ENCODE data around the gene USP5. TPM values are rescaled to one million over a fixed set of nuclear protein-coding genes. Genes with fewer than 3 reads are reported as not detected.

The USP5 gene
- total RNA-seq: 97.8 and 134 TPM in 2 replicates

DNA sequence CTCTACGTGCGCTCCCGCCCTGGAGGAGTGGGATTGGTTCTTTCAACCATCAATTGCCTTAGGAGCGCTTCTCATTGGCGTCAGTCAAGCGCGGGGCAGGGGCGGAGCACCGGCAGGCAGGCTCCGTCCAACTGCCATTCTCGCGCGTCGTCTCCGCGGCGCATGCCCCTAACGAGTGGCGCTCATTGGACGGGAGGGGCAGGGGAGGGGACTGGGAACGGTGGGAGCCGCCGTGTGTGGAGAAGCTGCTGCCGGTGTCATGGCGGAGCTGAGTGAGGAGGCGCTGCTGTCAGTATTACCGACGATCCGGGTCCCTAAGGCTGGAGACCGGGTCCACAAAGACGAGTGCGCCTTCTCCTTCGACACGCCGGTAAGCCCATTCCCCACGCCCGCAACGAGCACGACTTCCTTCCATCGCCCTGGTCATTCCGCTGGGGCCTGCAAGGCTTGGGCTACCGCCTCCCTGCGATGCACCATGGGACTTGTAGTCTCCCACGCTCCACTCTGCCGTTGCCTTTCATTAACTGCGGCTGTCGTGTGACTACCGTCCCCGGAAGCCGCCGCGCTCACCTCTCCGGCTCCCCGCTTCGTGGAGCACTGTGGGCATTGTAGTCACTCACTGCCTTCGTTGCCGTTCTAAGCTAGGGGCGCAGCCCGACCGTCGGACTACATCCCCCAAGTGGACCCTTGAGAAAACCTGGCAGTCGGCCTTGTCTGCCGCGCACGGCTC lies at the start of gene USP5:
TSS of gene USP5 (plus strand) at position 230 of the 730 bp plus-strand sequence. CDS start at position 260, 30 bp downstream.

GRCh38 chr12:6821591-6822425 lies 30.1 kb upstream of the USP5 start, which contains the start of gene GPR162:
Gene GPR162, plus strand, starts transcription at chr12:6821821. Its CDS starts 2,078 bp downstream, at chr12:6823899.

DNA sequence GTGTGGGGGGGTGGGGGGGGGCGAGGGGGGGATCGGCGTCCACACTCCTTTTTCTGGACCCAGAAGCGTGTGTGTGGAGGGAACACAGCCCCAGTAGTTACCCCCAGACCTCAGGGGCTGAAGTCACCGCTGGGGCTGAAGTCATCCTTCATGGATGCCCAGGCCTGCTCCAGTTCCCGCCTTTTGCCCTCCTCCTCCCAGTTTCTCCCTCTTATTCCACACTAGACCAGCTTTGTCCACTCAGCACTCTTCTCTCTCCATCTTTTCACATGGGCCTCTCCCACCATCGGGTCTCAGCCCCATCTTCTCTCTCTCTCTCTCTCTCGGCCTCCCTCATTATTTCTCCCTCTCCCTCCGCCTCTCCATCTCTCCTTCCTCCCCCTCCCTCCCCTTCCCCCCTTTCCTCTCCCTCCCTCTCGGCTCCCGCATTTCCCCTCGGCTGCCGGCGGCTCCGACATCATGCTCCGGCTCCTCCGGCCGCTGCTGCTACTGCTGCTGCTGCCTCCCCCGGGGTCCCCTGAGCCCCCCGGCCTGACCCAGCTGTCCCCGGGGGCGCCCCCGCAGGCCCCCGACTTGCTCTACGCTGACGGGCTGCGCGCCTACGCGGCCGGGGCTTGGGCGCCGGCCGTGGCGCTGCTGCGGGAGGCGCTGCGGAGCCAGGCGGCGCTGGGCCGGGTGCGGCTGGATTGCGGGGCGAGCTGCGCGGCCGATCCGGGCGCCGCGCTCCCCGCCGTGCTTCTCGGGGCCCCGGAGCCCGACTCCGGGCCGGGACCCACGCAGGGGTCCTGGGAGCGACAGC lies 23.8 kb upstream of the USP5 start, which contains the start of gene P3H3:
TSS of gene P3H3 (plus strand) at position 426 of the 799 bp plus-strand sequence. CDS start at position 460, 34 bp downstream.

GRCh38 chr12:6840761-6841515 lies 11.0 kb upstream of the USP5 start, which contains the start of gene GNB3:
Gene GNB3, plus strand, starts transcription at chr12:6840925. Its CDS starts 363 bp downstream, at chr12:6841288.

GRCh38 chr12:6851153-6851920 lies 613 bp upstream of the USP5 start, which contains the start of gene CDCA3:
Gene CDCA3, minus strand, starts transcription at chr12:6851286. Its CDS starts 334 bp downstream, at chr12:6850952.

DNA sequence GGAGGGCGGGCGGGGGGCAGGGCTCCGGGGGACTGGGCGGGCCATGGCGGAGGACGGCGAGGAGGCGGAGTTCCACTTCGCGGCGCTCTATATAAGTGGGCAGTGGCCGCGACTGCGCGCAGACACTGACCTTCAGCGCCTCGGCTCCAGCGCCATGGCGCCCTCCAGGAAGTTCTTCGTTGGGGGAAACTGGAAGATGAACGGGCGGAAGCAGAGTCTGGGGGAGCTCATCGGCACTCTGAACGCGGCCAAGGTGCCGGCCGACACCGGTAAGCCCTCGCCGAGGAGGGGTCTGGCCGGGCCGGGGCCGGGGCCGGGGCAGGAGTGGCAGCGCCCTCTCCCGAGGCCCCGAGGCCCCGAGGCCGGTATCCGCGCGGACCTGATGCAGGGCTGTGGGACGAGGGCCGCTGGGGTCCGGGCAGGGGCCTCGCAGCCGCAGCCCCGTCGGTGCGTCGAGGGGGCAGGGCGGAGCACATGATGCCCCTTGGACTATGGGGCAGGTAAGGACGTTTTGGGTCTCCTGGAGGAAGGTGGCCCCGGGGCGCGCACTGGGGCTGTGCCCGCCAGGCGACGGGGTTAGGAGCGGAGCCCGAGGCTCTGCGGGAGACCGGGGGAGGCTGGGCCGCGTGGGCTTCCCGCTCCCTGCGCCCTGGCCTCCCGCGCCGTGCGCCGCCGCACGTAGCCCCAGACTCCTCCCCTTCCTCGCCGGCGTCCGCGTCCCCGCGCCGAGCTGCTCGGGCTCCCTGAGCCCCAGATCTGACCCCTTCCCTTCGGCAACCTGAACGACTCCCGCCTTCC lies 15.7 kb downstream of the USP5 start, which contains the start of gene TPI1:
TSS of gene TPI1 (plus strand) at position 119 of the 798 bp plus-strand sequence. CDS start at position 155, 36 bp downstream.

DNA sequence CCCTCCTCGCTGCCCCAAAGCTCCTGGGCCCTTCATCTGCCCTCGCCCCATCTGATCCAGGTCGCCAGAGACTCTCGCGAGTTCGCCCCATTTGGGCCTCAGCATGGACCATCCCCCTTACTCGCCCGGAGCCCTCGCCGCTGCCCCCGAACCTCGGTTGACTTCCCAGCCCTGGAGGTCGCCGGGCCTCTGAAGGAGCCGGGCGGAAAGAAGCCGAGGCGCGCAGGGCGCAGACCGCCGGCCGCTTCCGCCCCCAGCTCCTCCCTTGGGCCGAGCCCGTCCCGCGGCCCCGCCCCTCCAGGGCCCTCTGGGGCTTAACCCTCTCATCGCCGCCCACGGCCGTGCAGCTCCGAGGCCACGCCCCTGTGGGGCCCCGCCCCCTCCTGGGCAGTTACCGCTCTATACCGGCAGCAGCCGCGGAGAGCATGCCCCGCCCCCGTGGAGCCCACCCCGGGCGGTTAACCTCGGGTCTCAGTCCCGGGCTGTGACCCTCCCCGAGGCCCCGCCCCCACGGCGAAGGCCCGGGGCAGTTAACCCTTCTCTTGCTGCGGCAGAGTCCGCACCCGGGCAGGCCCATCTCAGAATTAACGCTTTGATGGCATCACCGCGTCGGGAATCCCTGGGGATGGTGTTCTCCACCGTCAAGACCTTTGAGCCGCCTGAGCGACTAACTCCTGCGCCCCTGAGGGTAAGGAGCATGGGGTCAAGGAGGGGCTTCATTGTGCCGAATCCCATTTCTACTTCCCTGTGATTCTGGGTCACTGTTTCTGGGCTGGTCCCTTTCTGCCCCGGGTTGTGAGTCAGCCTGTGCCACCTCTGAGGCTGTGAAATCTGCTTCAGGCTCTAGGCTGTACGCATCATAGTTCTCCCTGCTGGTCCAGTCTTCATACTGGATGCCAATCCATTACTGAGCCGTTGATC lies 21.4 kb downstream of the USP5 start, which contains the start of gene SPSB2:
TSS of gene SPSB2 (minus strand) at position 210 of the 921 bp plus-strand sequence. CDS start 402 bp downstream, outside the sequence.

GRCh38 chr12:6904280-6905276 lies 52.6 kb downstream of the USP5 start, which contains the start of gene LRRC23:
Gene LRRC23, plus strand, starts transcription at chr12:6904822. Its CDS starts 812 bp downstream, at chr12:6905634.

DNA sequence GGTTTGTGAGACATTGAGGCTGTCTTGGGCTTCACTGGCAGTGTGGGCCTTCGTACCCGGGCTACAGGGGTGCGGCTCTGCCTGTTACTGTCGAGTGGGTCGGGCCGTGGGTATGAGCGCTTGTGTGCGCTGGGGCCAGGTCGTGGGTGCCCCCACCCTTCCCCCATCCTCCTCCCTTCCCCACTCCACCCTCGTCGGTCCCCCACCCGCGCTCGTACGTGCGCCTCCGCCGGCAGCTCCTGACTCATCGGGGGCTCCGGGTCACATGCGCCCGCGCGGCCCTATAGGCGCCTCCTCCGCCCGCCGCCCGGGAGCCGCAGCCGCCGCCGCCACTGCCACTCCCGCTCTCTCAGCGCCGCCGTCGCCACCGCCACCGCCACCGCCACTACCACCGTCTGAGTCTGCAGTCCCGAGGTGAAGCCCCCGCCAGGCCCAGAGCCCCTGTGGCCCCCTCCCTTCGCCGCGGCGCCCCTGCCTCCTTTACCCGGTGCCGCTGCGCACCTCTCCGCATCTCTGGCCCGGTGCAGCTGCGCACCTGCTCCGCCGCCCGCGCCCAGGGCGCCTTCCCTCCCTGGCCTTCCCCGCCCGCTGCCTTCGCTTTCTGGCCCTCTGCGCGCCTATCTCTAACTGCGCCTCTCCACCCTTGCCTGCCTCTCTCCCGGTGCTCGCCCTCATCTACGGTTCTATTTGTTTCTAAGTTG lies 62.4 kb downstream of the USP5 start, which contains the start of gene ENO2:
TSS of gene ENO2 (plus strand) at position 335 of the 701 bp plus-strand sequence. CDS start 1,253 bp downstream, outside the sequence.

Other genes starting within 250 kb of the USP5 start
- 255 and 275 TPM in 2 replicates for gene CHD4, start 244.8 kb upstream of the USP5 start, total RNA-seq
- gene LPAR5, start 216.2 kb upstream of the USP5 start, total RNA-seq: not detected in 2 replicates
- gene ACRBP, start 204.7 kb upstream of the USP5 start, total RNA-seq: 0.29 and 0.50 TPM in 2 replicates
- 39.7 and 53.5 TPM in 2 replicates for gene ING4, start 189.0 kb upstream of the USP5 start, total RNA-seq
- gene ZNF384, start 162.8 kb upstream of the USP5 start, total RNA-seq: 12.7 and 13.2 TPM in 2 replicates
- gene PIANP, start 151.3 kb upstream of the USP5 start, total RNA-seq: 0.33 and 1.0 TPM in 2 replicates
- 83.2 and 106 TPM in 2 replicates for gene COPS7A, start 128.1 kb upstream of the USP5 start, total RNA-seq
- 178 and 182 TPM in 2 replicates for gene MLF2, start 99.0 kb upstream of the USP5 start, total RNA-seq
- gene PTMS, start 85.8 kb upstream of the USP5 start, total RNA-seq: 39.2 and 99.2 TPM in 2 replicates
- 0.15 and 0.17 TPM in 2 replicates for gene LAG3, start 79.6 kb upstream of the USP5 start, total RNA-seq
- gene CD4, start 62.6 kb upstream of the USP5 start, total RNA-seq: 0.15 and 2.2 TPM in 2 replicates
- gene GPR162, start 30.3 kb upstream of the USP5 start, total RNA-seq: 6.1 and 6.8 TPM in 2 replicates
- 121 and 150 TPM in 2 replicates for gene P3H3, start 23.7 kb upstream of the USP5 start, total RNA-seq
- gene GNB3, start 11.2 kb upstream of the USP5 start, total RNA-seq: 1.7 and 2.9 TPM in 2 replicates
- 3.3 and 25.9 TPM in 2 replicates for gene CDCA3, start 864 bp upstream of the USP5 start, total RNA-seq
- 1,080 and 1,447 TPM in 2 replicates for gene TPI1, start 15.4 kb downstream of the USP5 start, total RNA-seq
- gene SPSB2, start 21.2 kb downstream of the USP5 start, total RNA-seq: 6.3 and 14.1 TPM in 2 replicates
- 13.2 and 14.9 TPM in 2 replicates for gene LRRC23, start 52.7 kb downstream of the USP5 start, total RNA-seq
- gene ENO2, start 62.4 kb downstream of the USP5 start, total RNA-seq: 20.1 and 29.3 TPM in 2 replicates
- 16.9 and 31.9 TPM in 2 replicates for gene ATN1, start 75.8 kb downstream of the USP5 start, total RNA-seq
- not detected in 2 replicates for gene RNU7-1, start 91.7 kb downstream of the USP5 start, total RNA-seq
- 61.5 and 94.6 TPM in 2 replicates for gene C12orf57, start 91.9 kb downstream of the USP5 start, total RNA-seq
- under 0.01 TPM in 1 of 2 replicates, not detected in the other for gene PTPN6, start 99.2 kb downstream of the USP5 start, total RNA-seq
- gene PHB2, start 118.5 kb downstream of the USP5 start, total RNA-seq: 176 and 184 TPM in 2 replicates
- gene EMG1, start 118.8 kb downstream of the USP5 start, total RNA-seq: 35.2 and 55.0 TPM in 2 replicates
- gene LPCAT3, start 166.3 kb downstream of the USP5 start, total RNA-seq: 15.1 and 17.9 TPM in 2 replicates
- 307 and 827 TPM in 2 replicates for gene C1S, start 208.6 kb downstream of the USP5 start, total RNA-seq
- 159 and 432 TPM in 2 replicates for gene C1R, start 240.3 kb downstream of the USP5 start, total RNA-seq